Putamen (tissue), 1 donor: ENCODE measurements around the gene ATRN.

ENCODE experiments used
- DNase-seq: peaks from one replicate; pipeline ENCODE4 v3.0.0-alpha.2; 2016; ENCODE audit warnings: low spot score

ATRN gene

DNA sequence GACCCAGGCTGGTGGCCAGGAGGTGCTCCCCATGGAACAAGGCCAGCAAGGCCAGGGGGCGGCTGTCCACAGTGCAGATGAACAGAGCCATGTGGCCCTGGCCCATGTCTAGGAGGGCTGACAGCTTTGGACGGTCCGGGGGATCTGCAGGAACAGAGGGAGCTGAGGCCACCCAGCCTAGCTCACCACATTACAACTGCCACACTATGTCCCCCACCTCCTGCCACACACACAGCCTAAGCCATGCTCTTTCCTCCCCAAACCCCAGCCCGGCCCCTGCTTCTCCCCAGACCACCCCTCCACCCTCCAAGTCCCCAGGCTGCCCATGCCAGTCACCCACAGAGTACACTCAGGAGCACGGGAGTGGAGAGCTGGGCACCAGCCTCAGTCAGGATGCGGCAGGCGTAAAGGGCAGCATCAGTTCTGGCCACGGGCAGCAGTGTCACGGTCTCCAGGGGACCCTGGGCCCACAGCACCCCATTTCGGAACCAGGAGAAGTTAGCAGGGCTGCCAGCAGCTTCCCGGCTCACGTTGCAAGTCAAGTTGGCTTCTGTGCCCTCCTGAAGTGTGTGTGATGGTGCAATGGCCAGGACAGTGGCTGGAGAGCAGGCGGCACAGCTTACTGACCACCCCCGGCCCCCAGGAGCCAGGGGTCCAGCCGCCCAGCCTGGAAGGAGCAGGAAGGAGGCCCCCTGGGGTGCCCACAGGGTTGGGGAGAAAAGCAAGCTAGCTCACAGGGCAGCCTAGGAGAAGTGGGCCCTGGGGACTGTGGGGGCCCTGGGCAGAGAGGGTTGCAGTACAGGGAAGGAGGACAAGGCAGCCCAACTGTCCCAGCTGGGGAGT, 226.1 kb downstream of the ATRN start:
- no peak for DNase-seq

DNA sequence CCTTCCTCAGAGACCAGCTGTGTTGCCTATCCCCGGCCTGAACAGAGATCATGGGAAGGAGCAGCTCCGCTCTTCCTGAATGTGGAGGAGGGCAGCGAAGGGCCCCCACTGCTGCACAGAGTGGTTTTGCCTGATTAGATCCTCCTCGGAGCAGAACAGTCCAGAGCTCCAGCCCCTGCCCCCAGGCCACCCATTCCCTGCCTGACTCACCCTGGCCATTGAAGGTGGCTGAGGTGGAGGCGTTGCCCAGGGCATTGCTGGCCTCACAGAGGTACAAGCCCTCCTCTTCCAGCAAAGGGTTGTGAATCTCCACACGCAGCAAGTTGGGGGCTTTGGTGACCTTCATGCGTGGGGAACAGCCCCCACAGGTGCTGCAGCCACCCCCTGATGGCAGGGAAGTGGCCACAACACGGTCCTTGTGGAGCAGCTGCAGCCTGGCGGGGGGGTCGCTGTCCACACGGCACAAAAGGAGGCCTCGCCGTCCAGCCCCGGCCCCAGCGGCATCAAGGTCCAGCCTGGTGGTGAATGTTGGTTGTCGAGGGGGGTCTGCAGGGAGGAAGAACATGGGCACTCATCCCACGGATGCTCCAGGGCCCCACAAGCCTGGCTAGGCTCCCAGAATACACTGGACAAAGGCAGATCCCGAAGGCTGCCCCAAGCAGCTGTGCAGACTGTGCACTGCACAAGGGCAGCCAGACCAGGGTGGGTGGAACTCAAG, 226.9 kb downstream of the ATRN start:
- DNase-seq = no peak

DNA sequence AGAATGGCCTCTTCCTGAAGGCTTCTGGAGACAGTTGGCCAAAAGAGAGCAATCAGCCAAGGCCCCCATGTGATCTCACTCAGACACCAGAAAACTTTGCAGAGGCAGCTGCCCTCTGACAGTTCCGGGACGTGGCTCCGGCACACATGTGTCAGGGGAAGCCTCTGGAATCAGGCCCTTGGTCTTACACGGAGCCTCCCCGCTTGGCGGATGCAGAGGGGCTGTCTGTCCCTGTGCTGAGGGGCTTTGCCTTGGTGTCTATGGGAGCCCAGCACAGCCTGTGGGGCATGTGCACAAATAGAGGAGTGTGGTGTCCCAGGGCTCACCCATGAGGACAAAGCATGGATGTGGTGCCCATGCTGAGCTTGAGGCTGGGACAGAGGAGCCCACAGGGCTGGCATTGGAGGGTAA, 227.8 kb downstream of the ATRN start:
- DNase-seq = no peak

DNA sequence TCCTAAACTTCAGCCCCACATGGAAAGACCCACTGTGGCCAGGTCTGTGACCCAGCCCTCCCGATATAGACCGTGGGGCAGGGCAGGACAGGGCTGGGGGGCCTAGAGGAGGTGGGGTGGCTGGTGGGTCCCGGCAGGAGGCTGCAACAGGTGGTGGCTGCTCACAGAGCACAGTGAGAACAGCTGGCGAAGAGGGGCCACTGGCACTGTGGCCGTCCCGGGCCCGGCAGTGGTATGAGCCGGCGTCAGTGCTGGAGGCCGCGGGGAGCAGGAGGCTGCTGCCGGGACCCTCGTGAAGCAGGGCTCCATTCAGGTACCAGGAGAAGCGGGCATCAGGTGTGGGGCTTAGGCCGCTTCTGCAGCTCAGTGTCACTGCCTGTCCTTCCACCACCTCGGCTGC, 228.2 kb downstream of the ATRN start:
- DNase-seq = no peak
